Activated CD4-positive, alpha-beta T cell treated with anti-CD3 and anti-CD28 coated beads, Interleukin-2, Interleukin-4, amounts not matched to agents 100 ng/mL and 50 ng/mL, durations not matched to agents 16 hours and 8 hours (primary cell): ENCODE results near the gene SORBS1.

Experiments
- DNase-seq: peaks from one replicate; pipeline ENCODE4 v3.0.0-alpha.2; 2020; ENCODE audit warnings: low spot score

The SORBS1 gene

GRCh38 chr10:95346715-95347401 lies 214.3 kb downstream of the SORBS1 start:
- no peak for DNase-seq

GRCh38 chr10:95343573-95343972 lies 217.6 kb downstream of the SORBS1 start:
- DNase-seq = no peak

DNA sequence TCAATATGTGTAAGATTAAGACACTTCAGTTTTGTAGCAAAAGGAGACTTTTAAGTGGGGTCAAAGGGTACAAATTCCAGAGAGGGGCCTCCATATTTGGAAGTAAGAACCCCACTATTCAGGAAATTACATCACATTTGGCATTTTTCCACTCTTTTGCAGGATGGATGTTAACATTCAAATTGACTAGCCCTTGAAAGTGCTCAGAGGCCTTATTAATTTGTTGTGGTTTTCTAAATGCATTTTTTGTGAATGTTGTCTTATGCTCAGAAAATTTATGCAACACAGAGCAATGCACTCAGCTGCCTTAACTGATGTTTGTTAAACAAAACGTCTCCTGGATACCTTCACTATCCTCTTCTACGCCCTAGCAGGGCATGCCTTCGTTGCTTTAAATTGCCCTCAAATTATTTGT lies 219.4 kb downstream of the SORBS1 start:
- DNase-seq = no peak

DNA sequence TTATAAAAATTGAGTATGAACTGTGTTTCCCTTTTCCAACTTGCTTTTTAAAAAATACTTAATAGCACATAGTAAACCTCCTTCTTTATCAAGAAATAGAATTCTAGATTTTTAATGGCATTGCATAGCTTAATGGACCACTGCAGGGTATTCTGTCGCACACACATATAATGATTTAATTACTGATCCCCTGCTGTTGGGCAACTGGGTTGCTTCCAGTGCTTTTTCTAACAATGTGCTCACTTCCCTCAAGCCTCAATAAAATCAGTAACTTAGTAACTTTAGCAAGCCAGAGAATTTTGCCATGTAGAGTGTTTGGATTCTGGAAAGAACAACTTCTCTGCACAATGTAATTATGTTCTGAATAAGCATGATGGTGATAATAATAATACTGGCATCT lies 221.3 kb downstream of the SORBS1 start:
- no peak for DNase-seq

DNA sequence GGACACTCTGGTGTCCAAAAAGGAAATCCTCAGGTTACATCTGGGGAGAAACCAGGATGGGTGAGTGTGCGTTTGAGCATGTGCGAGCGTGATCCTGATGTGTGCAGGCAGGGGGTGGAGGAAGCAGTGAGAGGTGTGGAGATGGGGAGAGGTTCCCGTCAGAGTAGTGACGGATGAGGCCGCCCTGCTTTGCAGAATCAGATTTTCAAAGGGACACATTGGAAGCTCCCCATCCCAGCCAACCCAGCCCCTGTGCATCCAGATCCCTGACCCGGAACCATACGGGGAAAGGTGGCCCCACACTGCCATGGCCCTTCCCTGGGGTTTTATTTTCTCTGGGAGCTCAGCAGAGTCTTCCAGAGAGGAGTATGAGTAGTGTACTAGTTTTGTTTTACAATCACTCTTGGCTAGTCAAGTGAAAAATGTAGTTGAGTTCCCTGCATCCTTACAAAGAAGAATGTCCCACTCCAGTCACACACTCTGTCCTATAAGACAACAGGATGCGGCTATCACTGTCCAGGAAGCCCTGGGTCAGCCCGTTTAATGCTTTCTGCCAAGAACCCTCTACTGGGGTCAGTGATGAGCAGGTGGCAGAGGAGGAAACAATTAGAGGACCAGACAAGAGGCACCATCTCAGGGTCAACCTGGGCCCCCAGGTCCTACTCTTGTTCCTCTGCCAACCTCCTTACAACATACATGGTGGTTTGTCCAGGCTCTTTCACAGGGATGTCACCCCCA lies 223.6 kb downstream of the SORBS1 start:
- no peak for DNase-seq

DNA sequence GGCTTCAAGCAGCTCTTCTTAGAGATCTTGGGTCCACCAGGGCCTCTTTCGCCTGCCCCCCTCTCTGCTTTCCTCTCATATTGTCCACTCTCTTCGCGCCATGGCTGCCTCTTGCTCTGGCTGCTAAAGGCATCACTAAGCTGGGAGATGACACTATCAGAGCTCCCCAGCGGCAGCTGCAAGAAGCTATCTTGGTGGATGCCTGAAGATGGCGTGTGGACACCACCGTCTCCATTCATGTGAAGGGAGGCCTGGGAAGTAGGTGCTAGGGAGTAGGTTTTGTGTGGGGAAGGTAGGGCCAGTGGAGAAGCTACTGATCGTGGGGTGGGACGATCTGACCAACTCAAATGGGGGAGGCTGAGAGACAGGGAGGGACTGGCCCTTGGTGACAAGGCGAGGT lies 224.5 kb downstream of the SORBS1 start:
- no peak for DNase-seq

DNA sequence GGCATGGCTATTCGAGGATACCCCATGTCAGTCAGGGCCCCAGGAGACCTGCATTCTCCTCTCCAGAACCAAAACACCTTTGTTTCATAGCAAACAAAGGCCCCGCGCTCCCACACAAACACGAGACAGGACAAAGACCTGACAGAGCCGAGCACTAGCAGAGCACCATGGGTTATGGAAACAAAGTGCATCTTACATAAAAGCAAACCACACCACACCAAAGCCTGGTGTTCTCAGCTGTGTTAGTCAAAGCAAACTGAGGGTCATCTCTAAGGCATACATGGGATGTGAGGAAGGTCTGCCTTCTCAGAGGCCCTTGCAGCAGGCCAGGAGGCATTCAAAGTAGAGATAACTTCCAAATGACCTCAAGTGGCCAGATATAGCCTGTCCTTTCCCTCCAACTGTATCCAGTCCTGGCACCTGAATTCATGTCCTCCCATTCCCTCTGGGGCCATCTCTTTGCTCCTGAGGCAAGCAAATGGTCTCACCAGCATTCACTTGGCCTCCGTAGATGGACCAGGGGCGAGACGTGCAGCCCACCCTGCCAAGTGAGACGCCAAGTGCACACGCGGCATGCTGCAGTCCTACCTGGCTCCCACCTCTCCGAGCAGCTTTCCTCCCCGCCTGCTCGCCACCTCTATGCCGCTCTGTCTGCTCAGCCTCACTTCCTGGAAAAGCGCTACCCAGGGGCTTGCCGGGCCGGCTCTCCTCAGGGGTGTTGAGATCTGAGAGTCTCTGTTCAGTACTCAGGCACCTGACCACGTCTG lies 225.1 kb downstream of the SORBS1 start:
- no peak for DNase-seq

DNA sequence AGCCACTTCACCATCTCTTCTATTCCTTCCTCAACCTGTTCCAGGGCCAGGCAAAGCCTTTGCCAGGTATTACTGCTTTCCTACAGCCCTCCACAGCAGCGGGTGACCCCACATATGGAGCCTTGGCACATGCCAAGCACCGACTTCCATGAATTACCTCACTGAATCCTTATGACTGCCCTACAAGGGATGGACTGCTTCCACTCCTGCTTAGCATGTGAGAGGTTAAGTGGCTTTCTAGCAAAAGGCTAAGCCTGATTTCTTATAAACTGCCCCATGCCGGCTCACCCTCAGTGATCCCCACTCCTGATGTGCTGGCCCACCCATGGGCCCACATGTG lies 226.4 kb downstream of the SORBS1 start:
- no peak for DNase-seq

GRCh38 chr10:95333997-95334804 lies 227.0 kb downstream of the SORBS1 start:
- DNase-seq = no peak

GRCh38 chr10:95332666-95333249 lies 228.4 kb downstream of the SORBS1 start:
- DNase-seq = no peak

DNA sequence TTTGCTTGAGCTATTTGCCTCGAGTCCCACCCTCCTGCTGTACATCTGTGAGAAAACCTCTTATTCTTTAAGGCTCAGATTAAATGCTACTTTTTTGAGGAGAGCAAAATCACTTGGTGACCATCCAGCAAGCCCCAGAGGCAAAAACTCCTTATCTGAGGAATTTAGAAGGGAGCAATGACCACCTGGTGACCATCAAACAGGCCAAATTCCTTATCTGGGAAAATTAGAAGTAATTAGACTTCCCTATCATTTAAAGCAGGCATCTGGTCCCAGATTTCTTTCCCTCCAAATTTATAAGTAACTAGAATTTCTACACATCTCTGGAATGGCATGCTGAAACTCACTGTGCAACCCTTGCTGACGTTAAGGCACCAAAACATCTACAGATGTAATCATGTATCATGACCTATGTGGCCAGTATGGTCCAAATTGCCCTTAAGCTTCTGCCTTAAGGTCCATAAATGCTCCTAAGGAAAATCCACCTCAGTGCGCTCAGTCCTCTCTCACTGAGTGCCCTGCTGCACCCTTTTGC lies 229.5 kb downstream of the SORBS1 start:
- DNase-seq = no peak

GRCh38 chr10:95330966-95331453 lies 230.2 kb downstream of the SORBS1 start:
- no peak for DNase-seq

GRCh38 chr10:95329296-95329695 lies 231.9 kb downstream of the SORBS1 start:
- no peak for DNase-seq

DNA sequence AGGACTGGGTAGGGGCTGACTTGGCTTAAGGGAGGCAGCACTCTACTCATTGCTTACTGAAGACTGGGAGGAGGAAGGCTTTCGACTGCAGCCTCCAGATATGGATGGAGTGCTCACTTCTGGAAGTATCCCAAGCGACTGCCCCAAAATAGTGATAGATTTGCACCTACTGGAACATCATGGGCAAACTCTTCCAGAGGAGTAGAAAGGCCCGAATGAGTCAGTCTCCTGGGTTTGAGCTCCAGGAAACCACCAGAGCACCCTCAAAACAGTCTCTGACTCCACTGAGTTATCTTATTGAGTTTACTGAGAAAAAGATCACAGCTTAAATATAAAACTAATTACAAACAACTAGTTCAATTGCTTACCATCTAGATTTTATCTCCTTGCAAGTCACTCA lies 233.2 kb downstream of the SORBS1 start:
- no peak for DNase-seq

- no peak for DNase-seq
Measured at GRCh38 chr10:95327367-95327766, 233.8 kb downstream of the SORBS1 start.

DNA sequence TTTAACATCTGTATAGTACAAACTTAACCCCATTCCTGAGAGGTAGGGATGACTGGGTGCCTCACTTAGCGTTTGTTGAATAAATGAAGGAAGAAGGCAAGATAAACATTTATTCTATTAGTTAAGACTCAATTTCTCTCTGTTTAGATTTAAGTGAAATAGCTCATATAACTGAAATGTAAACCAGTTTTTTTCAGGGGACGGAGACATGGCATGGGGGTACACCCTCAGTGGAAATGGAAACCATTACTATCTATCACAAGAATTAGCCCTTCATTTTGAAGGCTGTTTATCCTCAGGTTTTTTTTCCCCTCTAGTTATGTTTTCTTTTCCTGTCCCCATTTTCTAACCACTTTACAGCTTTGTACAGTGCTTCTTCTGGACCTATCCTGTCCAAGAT lies 234.8 kb downstream of the SORBS1 start:
- DNase-seq = no peak

DNA sequence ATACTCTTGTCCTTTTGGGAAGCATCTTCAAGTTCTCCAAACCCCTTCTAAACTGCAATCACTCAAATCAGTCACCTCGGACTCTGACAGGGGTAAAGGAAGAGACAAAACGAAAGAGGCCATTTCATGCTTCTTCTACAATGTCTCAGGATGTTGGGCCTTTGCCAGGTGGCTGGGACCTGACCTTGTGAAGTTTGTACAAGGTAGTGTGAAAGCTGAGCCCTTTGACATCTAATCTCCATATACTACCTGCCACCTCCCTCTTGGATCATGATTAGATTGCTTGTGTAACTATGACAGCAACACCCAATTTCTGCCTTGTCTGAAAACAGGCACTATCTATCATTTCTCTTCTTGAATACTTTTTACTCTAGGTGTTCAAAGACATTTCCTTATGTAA lies 235.3 kb downstream of the SORBS1 start:
- DNase-seq = no peak

DNA sequence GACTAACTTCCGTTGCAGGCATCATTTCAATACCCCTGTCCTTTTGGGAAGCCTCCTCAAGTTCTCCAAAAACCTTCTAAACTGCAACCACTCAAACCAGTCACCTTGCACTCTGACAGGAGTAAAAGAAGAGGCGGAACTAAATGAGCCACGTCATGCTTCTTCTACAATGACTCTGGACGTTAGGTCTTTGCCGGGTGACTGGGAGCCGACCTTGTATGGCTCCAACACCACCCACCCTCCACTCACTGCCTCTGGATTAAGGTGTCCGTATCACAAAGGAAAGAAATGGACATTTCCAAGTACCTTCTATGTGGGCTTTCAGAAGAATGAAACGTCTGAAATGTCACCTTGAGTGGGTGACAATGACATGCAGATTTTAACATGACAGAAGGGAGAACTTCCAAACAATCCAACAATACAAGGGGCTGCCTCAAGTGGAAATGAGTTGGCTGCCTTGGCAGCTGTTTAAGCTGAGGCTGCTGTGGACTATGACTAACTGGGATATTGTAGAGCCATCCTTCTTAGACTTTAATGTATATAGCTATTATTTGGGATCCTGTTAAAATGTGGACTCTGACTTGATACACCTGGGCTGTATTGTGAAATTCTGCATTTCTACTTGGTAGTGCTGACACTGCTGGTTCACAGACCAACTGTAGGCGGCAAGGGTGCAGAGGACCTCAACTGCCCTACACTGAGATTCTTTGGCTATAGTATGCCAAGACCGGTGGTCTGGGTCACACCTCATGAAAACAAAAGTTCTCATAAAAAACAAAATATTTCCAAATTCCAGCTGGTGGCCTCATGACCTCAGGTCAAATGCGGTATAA lies 236.5 kb downstream of the SORBS1 start:
- no peak for DNase-seq

DNA sequence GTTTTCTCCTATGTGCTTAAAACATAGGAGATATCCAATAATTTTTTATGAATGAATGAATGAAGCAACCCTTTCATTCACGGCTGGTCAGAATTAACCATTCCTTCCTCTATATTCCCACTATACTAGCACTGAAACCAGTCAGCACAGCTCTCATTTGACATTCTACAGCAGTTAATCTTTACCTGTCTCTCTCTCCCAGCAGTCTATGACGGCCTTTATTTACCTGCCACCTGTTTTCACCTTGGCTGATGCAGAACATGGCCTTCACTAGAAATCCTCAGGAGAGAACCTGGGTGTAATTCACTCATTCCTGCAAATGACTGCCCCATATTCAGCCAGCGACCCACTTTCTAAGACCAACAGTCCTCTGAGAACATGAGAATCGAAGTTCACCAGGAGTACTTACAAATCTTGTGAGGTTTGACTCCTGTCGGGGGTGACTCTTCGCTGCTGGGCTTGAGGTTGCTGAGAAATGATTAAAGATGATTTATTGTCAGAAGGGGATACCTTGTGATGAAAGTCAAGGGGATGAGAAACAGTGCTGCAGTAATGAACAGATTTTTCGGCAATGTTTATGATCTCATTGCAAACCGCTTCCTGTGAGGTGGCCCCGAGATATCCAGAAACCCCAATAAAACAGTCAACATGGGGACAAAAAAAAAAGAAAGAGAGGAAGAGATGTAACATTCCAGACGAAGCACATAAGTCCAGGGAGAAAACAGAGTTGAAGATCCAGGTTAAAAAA lies 239.4 kb downstream of the SORBS1 start:
- no peak for DNase-seq

DNA sequence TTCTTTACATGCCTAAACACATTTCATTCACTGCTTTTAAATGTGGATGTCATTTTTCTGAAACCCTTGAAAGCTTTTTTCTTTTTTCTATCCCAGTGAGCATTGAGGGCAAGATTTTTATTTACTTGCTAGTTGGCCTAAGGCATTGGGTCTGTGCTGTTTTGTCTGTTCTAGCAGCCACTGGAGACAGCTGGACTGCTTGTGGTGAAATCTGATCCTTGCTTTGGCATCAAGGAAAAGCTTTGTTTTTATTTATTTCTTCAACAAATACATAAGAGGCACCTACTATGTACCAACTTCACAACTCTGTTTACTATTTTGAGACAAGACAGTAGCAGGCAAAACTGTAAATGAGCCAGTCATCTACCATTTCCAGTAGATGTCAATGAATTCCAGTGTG lies 241.9 kb downstream of the SORBS1 start:
- DNase-seq = no peak
